SHP77 treated with DMSO at 0.1 percent for 48 hours (cell line): ENCODE results near the gene MSX1.

Experiments
- DNase-seq: peaks from one replicate; lab custom pipeline; 2025; lab: John Stamatoyannopoulos, UW

Gene MSX1

GRCh38 chr4:4857809-4858508 is 1.5 kb upstream of the MSX1 start:
- no peak for DNase-seq

DNA sequence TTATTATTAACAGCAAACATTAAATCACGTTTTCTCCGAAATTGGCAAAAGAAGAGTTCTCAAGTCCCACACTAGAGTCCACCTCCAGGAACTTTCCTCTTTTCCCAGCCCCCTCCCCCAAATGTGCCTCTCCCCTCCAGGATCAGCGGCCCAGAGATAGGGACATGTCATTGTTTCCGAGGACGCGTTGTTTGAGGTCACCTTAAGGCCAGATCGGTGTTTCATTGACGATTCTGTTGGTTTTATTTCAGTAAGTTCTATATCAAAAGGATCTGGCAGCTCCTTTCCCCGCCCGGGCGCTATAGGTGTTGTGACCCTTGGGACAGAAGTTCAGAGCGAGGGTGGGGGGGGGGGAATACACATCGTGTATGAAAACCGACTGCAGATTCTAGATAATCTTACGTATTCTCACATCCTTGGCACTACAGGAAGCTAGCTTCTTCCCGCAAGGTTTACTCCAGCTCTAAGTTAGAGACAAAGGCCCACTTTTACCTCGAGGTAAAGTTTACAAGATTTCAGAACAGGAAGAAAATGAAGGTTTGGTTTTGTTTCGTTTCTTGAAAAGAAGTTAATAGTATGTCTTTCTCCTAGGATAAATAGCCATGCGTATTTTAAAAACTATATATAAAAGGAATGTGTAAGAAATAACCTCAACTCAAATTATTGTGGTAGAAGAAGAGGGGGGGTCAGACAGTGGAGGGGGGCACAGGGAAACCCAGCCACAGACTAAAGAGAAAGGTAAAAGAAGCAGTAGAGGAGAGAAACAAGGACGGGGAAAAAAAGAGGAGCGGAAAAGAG is 739 bp upstream of the MSX1 start:
- DNase-seq: no peak

DNA sequence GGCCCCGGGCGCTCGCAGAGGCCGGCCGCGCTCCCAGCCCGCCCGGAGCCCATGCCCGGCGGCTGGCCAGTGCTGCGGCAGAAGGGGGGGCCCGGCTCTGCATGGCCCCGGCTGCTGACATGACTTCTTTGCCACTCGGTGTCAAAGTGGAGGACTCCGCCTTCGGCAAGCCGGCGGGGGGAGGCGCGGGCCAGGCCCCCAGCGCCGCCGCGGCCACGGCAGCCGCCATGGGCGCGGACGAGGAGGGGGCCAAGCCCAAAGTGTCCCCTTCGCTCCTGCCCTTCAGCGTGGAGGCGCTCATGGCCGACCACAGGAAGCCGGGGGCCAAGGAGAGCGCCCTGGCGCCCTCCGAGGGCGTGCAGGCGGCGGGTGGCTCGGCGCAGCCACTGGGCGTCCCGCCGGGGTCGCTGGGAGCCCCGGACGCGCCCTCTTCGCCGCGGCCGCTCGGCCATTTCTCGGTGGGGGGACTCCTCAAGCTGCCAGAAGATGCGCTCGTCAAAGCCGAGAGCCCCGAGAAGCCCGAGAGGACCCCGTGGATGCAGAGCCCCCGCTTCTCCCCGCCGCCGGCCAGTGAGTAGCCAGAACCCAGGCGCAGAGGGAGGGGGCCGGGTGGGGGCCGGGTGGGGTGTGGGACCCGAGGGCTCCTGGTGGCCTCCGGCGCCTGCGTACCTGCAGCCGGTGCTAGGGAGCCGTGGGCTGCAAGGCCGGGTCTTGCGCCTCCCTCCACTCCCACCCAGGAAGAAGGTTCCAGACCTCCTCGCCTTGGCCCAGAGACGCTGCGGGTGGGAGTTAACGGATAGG is 534 bp downstream of the MSX1 start:
- no peak for DNase-seq

GRCh38 chr4:4860600-4861389 is 1.3 kb downstream of the MSX1 start:
- DNase-seq: no peak

GRCh38 chr4:4861390-4862018 is 2.0 kb downstream of the MSX1 start:
- no peak for DNase-seq

DNA sequence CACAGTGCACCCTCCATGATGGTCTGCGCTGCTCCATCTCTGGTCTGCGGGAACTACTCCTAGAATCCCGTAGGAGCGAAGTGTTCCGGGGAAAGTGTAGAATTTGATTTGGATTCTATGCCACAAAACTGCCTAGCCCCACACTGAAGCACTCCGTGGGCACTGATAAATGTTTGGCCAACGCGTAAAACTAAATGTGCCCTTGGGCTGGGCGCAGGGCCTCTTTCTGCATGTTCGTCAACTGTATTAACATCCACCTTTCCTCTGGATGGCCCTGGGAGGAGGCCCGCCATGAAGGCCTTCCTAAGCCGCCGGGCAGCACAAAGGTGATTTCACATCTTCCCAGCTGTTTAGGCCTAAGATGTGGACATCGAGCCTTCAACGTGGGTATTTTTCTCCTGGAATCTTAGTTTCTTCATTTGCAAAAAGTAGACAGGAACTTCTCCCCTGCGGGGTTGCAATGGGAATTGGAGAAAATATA is 2.6 kb downstream of the MSX1 start:
- no peak for DNase-seq

GRCh38 chr4:4862665-4863482 is 3.4 kb downstream of the MSX1 start:
- no peak for DNase-seq

DNA sequence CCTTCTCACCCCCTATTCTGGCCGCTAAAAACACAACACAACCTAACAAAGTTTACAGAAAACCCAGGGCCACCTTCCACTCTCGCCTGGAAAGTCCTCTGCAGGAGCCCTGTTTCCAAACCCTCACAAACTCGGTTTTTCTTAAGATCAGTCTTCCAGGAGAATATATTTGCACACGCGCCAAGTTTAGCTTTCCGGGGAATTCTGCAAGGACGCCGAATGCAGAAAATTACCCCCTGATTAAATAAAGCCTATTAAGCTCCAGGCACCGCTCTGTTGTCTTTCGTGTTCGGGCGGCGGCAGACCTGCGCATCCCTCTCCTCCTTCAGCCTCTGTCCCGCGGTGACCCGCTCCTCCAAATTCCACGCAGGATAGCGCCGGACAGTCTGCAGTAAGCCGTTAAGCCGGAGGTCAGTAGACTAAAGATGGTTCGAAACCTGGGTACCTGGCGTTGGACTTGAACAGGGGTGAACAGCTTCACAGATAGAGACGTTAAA is 5.0 kb downstream of the MSX1 start:
- DNase-seq: no peak

DNA sequence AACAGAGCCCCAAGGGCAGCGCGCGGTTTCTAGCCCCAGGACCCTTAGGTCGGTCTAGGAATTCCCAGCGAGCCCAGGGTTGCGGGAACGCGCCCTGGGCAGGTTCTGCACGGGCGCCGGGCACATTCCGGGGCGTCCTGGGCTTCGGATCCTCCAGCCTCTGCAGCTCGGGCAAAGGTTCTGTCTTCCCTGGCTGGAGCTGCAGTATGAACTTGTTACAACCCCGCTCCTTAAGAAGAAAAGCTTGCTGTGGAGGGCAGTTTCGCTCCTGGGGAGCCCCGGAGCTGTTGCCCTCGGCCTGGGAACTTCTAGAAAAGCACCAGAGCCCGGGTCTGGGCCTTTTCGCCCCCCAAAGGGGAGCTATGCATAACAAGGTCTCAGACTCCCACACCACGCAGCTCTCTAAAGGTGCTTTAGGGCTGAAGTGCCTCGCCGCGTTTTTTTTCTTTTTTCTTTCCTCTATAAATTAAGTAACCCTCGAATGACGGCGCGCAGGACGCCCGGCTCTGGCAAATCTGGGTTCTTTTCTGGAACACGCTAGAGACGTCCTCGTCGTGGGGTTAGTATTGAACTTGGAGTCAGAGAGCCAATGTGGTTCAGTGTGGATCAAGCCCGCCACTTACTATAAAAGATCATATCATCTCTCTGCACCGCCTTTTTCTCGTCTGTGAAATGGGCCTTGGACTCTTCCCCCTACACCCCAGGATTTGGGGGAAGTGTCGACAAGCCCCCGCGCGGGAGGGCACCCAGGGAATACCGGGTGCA is 5.7 kb downstream of the MSX1 start:
- no peak for DNase-seq

- DNase-seq: no peak
Measured at GRCh38 chr4:4865705-4866123, 6.2 kb downstream of the MSX1 start.

DNA sequence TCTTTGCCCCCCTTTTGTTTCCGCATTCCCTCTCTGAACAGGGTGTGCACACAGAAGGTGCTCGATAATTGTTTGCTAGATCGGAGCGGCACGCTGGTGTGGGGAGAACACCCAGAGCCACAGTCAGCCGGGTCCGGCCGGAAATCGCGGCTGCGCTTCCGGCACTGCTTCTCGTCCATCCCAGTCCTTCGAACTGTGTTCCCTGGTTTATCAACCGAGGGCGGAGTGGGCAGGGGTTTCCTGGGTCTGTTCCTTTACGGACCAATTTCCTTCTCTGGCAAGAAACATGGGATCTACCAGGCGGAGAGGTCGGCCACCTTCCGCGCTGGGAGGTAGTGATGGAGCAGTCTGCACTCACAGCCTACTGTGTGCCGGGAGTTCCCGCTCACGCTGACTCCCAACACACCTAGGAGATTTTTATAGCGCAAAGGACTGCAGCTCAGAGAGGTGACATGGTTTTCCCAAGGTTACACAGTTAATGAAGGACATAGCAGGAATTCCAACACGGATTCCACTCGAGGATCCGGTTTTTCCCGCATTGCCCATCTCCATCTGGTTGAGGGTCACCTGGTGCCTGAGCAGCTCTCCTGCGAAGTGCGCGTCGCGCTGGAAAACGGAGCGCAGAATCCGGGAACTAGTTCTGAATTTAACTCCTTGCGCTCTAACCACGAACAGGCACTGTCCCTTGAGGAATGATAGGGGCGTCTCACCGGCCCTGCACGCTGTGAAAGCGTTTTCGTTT is 6.8 kb downstream of the MSX1 start:
- no peak for DNase-seq

GRCh38 chr4:4866866-4867374 is 7.5 kb downstream of the MSX1 start:
- no peak for DNase-seq

GRCh38 chr4:4867375-4868039 is 8.0 kb downstream of the MSX1 start:
- DNase-seq: no peak

GRCh38 chr4:4868040-4868757 is 8.7 kb downstream of the MSX1 start:
- no peak for DNase-seq

GRCh38 chr4:4868758-4869723 is 9.6 kb downstream of the MSX1 start:
- DNase-seq: no peak
